Endometrium (tissue), 2 donors: ENCODE data around the gene EPHA6.
"Not testable (repeated sequence)": the region's sequence is repeated elsewhere in the genome, so short reads cannot be mapped to it uniquely, and the experiment has no call there.

Experiments
- FAIRE-seq: peaks from 2 replicates; lab custom pipeline; 2012; peaks lifted over from hg19 to GRCh38; lab: Jason Lieb, UNC
- donor health status: control.
- donor health status: control.

EPHA6 gene

DNA sequence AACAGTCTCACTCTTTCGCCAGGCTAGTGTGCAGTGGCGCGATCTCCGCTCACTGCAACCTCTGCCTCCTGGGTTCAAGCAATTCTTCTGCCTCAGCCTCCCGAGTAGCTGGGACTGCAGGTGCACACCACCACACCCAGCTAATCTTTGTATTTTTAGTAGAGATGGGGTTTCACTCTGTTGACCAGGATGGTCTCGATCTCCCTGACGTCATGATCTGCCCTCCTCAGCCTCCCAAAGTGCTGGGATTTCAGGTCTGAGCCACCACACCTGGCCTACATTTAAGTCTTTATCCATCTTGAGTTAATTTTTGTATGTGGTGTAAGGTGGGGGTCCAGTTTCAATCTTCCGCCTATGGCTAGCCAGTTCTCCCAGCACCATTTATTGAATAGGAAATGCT, 211.2 kb downstream of the EPHA6 start:
- not testable (repeated sequence) for FAIRE-seq

DNA sequence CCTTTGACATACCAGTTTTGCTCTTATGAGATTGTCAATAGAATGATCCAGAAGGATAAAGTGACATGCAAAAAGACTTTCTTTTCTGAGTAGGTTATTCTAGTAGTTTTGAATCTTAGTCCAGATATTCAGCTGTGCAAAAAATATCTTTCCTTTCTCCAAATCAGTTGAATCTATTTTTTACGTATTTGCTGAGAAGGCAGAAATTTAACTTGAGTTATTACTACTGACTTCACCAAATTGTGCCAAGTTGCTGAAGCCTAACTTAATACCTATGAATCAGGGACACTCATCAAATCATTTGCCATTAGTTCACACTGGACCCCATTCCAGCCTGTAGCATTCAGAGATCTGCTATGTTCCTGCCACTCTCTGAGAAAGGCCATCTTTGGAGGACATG, 215.6 kb downstream of the EPHA6 start:
- FAIRE-seq = no peak

GRCh38 chr3:97037294-97037943, 223.0 kb downstream of the EPHA6 start:
- FAIRE-seq = no peak

DNA sequence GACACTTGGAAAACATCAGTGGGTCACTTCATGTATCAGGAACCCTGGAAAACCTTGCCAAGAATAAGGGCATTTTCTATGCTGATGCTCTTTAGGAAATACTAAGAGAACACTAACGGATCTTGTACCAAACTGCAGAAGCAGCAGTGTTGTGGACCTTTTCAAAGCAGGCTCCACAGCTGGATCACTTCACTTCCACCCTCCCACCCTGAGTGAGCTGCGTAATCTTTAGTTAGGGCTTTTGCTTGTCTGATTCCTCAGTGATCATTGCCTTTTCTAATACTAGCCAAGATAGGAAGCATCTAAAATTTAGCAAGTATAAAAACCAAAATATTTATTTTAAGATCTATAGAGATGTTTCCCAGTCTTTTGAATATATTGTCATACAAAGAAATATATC, 229.0 kb downstream of the EPHA6 start:
- no peak for FAIRE-seq

DNA sequence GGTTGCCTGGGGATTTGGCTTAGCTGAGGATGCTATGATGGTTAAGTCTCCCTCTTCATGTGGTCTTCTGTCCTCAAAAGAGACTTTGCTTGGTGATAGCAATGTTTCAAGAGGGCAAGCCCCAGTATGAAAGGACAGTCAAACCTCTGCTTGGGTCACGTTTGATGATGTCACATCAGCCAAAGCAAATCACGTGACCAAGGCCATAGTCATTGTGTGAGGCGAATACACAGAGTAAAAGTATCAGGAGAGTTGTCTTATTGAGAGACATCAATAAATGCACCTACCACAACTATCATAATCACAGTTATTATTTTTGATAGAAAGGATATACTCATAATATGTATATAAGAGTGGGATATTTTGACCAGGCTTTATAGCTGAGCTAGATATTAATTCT, 243.0 kb downstream of the EPHA6 start:
- FAIRE-seq = no peak

- FAIRE-seq = no peak
Measured at GRCh38 chr3:97059168-97059567, 244.8 kb downstream of the EPHA6 start.

DNA sequence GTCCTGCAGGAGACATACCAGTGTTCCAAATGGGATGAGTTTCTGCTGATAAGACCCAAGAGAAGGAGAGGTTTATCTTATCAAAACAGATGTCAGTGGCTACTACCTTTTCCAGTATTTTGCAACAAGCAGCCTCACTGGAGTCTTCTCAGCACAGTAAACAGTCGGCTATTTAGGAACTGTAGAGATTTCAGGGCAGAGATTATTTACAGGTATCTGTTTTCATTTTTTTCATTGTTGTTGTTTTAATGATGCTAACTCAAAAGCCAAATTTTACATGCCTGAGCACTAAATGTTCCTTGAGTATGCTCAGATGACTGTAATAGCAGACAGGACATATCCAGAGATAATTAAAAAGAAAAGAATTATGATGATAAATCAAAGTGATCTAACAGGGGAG, 252.1 kb downstream of the EPHA6 start:
- FAIRE-seq = no peak

GRCh38 chr3:97070302-97070701, 255.9 kb downstream of the EPHA6 start:
- no peak for FAIRE-seq

DNA sequence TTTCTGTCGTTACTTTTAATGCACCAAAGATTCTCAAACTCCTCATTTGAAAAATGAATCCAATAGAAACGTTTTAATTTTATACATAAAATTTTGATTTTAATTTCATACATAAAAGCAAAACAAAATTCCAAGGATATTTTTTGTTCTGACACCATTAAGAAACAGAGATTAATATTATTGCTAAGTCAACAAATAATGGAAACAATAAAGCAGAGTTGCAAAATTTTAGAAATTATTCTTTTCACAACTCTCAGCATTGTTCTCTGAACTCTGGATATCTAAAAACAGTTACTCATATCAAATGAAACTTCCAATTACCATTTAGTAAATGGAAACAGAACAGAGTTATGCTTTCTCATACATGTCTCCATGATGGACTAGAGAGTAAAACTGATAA, 260.2 kb downstream of the EPHA6 start:
- no peak for FAIRE-seq

GRCh38 chr3:97076673-97077072, 262.3 kb downstream of the EPHA6 start:
- FAIRE-seq = no peak

DNA sequence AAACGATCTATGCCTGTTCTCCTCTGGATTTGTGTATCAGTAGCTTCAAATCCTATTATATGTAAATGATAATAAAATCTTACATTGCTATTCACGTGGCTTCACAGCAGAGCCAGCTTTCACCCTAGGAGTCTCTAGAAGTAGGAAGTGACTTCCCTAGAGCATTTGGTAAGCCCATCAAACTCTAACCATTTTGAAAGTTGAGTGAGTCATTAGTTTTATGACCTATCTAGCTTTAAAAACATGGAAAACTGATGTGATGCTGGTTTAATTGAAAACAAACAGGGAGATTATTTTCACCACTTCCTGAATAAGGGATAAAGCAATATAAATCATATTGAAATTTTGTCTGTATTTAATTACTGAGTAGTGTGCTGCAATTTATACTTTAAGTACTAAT, 275.2 kb downstream of the EPHA6 start:
- no peak for FAIRE-seq

DNA sequence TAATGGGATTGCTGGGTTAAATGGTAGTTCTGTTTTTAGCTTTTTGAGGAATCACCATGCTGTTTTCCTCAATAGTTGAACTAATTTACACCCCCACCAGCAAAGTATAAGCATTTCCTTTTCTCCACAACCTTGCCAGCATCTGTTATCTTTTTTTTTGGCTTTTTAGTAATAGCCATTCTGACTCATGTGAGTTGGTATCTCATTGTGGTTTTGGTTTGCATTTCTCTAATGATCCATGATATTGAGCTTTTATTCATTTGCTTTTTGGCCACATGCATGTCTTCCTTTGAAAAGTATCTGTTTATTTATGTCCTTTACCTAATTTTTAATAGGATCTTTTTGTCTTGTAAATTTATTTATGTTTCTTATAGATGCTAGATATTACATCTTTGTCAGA, 288.2 kb downstream of the EPHA6 start:
- no peak for FAIRE-seq

DNA sequence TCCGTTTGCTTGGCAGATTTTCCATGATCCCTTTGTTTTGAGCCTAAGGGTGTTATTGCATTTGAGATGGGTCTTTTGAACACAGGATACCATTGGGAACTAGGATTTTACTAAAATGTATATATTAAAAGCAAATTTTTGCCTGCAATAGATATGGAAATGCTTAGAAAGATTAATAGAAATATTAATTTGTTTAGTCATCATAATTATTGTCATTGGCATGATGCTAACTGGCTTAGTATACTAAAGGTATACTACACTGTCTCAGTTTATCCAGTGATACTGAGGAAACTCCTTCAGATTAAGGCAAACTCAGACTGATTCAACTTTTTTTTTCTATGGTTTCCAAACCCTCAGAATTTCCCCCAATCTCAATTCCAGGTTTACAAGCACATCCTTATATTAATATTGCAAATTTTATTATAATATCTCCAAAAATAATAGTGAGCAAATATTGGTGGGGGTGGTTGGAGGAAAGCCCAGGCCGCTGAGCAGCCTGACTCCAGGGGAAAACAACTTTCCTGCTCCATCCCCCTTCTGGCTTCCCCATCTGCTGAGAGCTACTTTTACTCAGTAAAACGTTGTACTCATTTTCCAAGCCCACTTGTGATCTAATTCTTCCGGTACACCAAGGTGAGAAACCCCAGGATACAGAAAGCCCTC, 291.7 kb downstream of the EPHA6 start:
- FAIRE-seq = no peak

DNA sequence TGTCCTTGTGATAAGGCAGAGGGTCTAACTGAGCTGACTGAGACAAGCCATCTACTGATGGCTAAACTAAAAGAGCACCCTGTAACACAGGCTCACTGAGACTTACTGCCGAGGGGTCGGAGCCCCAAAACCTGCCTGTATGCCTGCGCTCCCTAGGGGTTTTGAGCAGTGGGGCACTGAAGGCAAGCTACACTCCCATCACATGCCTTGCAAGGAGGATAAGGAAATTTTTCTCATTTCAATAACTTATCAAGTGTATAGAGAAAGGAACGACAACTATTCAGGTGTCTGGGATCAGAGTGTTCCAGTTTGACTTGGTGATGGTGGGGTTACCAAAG, 292.2 kb downstream of the EPHA6 start:
- no peak for FAIRE-seq

DNA sequence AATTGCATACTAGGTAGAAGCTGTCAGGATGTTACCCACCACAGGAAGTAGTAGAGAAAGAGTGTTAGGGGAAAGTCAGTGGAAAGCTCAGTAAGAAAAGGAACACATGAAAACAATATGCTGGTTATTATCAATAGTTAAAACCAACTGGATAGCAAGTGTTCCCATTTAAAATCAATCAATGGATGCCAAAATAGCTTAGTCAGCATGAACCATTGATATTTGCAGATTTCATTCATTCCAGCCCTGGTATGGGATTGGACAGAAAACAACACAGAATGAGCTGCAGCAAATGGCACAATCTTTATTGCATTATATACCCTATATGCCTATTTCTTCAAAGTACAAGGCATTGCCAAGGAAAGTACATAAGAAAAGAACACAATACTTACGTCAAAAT, 293.7 kb downstream of the EPHA6 start:
- FAIRE-seq = no peak

DNA sequence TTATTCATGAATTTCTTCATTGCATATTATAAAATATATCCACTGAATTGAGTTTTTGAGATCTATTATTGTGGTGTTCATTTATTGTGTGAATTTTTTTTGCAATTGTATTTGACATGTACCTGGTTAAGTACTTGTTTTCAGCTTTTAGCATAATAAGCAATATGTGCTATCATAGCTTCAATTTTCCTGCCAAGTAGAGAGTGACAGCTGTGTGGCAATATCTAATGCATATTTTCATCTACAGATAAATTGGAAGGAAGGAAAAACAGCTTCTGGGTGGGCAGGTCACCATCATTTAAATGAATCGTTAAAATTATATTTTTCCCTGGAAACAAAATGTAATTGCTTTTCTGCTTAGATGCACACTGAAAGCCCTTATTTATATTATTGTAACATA, 296.9 kb downstream of the EPHA6 start:
- no peak for FAIRE-seq

- no peak for FAIRE-seq
Measured at GRCh38 chr3:97121386-97121785, 307.0 kb downstream of the EPHA6 start.

GRCh38 chr3:97125902-97126499, 311.6 kb downstream of the EPHA6 start:
- FAIRE-seq = no peak

GRCh38 chr3:97131476-97131875, 317.1 kb downstream of the EPHA6 start:
- FAIRE-seq = no peak

DNA sequence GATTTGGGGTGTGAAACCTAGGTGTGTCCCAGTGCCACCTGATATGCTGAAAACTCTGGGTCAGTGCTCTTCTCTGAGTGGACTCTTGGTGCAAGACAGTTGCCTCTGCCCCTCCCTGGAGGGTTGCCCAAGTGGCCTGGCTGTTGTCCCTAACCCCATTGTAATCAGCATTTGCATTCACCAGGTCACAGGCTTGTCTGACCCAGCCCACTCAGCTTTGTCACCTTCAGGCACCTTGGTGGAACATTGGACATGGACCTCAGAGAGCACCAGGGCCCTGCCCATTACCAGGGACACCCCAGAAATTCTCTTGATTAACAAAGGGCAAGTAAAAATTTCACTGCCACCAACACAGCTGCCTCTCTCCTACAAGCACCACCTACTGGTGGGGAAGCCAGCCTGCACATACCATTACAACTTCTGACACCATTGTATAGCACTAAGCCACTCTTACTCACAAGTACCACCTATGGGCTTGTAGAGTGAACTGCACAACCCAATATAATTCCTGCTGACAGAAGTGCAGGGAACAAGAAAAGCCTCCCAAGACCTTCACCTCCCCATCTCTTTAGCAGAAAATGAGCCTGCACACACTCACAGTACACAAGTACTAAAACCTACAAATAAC, 324.6 kb downstream of the EPHA6 start:
- no peak for FAIRE-seq

DNA sequence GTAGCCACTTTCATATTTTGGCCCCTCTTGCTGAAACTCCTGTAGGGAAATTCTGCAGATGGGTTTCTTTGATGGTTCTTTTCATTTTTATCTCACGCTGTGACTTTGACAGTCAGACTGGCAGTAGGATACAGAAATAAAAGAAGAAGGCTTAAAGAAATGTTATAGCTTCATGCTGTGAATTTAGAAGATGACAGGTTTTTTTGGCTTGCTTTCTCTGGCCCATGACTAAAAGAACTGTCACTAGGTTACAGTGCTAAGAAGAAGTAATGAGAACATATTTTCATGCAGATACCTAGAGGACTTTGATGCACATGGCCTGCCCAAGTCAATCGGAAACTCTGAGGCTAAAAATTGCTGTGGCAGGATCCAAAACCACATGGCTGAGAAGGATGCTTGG, 334.5 kb downstream of the EPHA6 start:
- no peak for FAIRE-seq

- FAIRE-seq = no peak
Measured at GRCh38 chr3:97161169-97161568, 346.8 kb downstream of the EPHA6 start.

- no peak for FAIRE-seq
Measured at GRCh38 chr3:97177242-97177641, 362.8 kb downstream of the EPHA6 start.

DNA sequence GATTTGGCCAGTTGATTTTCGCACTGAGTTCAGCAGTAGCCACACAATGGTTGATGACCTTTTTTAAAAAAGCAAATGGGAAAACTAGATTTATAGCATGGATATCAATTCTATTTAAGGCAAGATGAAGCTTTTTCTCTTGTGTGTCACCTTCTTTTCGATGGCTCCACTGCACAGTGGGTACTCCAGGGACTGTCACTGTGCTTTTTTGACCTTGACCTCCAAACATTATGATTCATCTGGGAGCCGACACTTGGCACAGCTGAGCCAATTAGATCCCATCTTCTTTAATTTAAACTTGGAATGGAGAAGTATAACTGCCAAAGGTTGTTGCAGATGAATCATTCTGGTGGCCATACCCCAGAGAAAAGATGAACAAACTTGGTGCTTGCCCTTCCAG, 367.3 kb downstream of the EPHA6 start:
- FAIRE-seq = no peak
